ENCODE measurements around the gene MED6.

Gene MED6

GRCh38 chr14:70563869-70564268, 36.6 kb downstream of the MED6 start:
- Histone ChIP-seq H3K27me3 (ENCODE audit: control insufficient read depth in 1 of 2, insufficient read depth in 2 of 2, low read length in 2 of 2) (no peaks in the 10 kb centered on the region), H3K9ac (ENCODE audit: low read depth in 1 of 2, low read length in 2 of 2) (no peak overlapping the region), H3K36me3 (ENCODE audit: control insufficient read depth in 1 of 2, insufficient read depth in 2 of 2, low read length in 2 of 2) (peaks cover 3 to 24% of the 10 kb centered on the region in 2 donors), H3K27ac (ENCODE audit: low read depth, low read length) (no peak overlapping the region), H3K4me1 (ENCODE audit: control insufficient read depth in 1 of 2, insufficient read depth in 2 of 2, low read length in 2 of 2) (no peaks in the 10 kb centered on the region), H3K4me3 (ENCODE audit: low read depth in 1 of 2, low read length in 2 of 2) (no peak overlapping the region), H3K9me3 (ENCODE audit: control insufficient read depth in 1 of 2, low read length in 2 of 2) (peaks cover 6 to 9% of the 10 kb centered on the region in 2 donors)

DNA sequence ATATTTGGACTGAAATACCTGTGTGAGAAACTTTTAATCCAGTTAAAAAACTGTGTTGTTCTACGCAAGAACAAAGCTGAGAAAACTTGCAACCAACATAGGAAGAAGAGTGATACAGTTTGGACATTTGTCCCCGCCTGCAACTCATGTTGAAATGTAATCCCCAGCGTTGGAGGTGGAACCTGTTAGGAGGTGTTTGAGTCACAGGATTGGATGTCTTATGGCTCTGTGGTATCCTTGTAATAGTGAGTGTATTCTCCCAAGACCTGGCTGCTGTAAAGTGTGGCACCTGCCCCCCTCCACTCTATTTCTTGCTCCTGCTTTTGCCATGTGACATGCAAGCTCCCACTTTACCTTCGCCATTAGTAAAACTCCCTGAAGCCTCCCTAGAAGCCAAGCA, 37.0 kb downstream of the MED6 start:
- H3K4me3 ChIP-seq (ENCODE audit: low read depth in 1 of 2, low read length in 2 of 2) = no peak overlapping the region
- H3K36me3 ChIP-seq (ENCODE audit: control insufficient read depth in 1 of 2, insufficient read depth in 2 of 2, low read length in 2 of 2) = peaks cover 3 to 24% of the 10 kb centered on the region in 2 donors
- no peak overlapping the region for H3K9ac ChIP-seq (ENCODE audit: low read depth in 1 of 2, low read length in 2 of 2)
- H3K9me3 ChIP-seq (ENCODE audit: control insufficient read depth in 1 of 2, low read length in 2 of 2) = peaks cover 6 to 9% of the 10 kb centered on the region in 2 donors
- H3K27me3 ChIP-seq (ENCODE audit: control insufficient read depth in 1 of 2, insufficient read depth in 2 of 2, low read length in 2 of 2) = no peaks in the 10 kb centered on the region
- no peak overlapping the region for H3K27ac ChIP-seq (ENCODE audit: low read depth, low read length)
- no peaks in the 10 kb centered on the region for H3K4me1 ChIP-seq (ENCODE audit: control insufficient read depth in 1 of 2, insufficient read depth in 2 of 2, low read length in 2 of 2)

- no peak overlapping the region for H3K27ac ChIP-seq (ENCODE audit: low read depth, low read length)
Observed at GRCh38 chr14:70558356-70558755, 42.1 kb downstream of the MED6 start.

GRCh38 chr14:70555890-70556289, 44.6 kb downstream of the MED6 start:
- Histone ChIP-seq H3K9me3 (ENCODE audit: control insufficient read depth in 1 of 2, low read length in 2 of 2) (no peaks in the 10 kb centered on the region), H3K27ac (ENCODE audit: low read depth, low read length) (no peak overlapping the region), H3K9ac (ENCODE audit: low read depth in 1 of 2, low read length in 2 of 2) (no peak overlapping the region), H3K4me3 (ENCODE audit: low read depth in 1 of 2, low read length in 2 of 2) (peak overlapping the region in 1 of 2 donors; percentile 35), H3K4me1 (ENCODE audit: control insufficient read depth in 1 of 2, insufficient read depth in 2 of 2, low read length in 2 of 2) (no peaks in the 10 kb centered on the region), H3K27me3 (ENCODE audit: control insufficient read depth in 1 of 2, insufficient read depth in 2 of 2, low read length in 2 of 2) (no peaks in the 10 kb centered on the region), H3K36me3 (ENCODE audit: control insufficient read depth in 1 of 2, insufficient read depth in 2 of 2, low read length in 2 of 2) (no peaks in the 10 kb centered on the region)

More at GRCh38 chr14:70558356-70558755, 42.1 kb downstream of the MED6 start:
- Histone ChIP-seq H3K9me3 (ENCODE audit: control insufficient read depth in 1 of 2, low read length in 2 of 2) (peaks cover 6 to 7% of the 10 kb centered on the region in 2 donors), H3K9ac (ENCODE audit: low read depth in 1 of 2, low read length in 2 of 2) (no peak overlapping the region), H3K4me3 (ENCODE audit: low read depth in 1 of 2, low read length in 2 of 2) (no peak overlapping the region), H3K27me3 (ENCODE audit: control insufficient read depth in 1 of 2, insufficient read depth in 2 of 2, low read length in 2 of 2) (no peaks in the 10 kb centered on the region), H3K36me3 (ENCODE audit: control insufficient read depth in 1 of 2, insufficient read depth in 2 of 2, low read length in 2 of 2) (peaks cover 3 to 7% of the 10 kb centered on the region in 2 donors), H3K4me1 (ENCODE audit: control insufficient read depth in 1 of 2, insufficient read depth in 2 of 2, low read length in 2 of 2) (no peaks in the 10 kb centered on the region)

- no peaks in the 10 kb centered on the region for H3K9me3 ChIP-seq (ENCODE audit: control insufficient read depth in 1 of 2, low read length in 2 of 2)
- H3K27ac ChIP-seq (ENCODE audit: low read depth, low read length) = no peak overlapping the region
- H3K4me1 ChIP-seq (ENCODE audit: control insufficient read depth in 1 of 2, insufficient read depth in 2 of 2, low read length in 2 of 2) = no peaks in the 10 kb centered on the region
- H3K36me3 ChIP-seq (ENCODE audit: control insufficient read depth in 1 of 2, insufficient read depth in 2 of 2, low read length in 2 of 2) = no peaks in the 10 kb centered on the region
- no peak overlapping the region for H3K4me3 ChIP-seq (ENCODE audit: low read depth in 1 of 2, low read length in 2 of 2)
- H3K27me3 ChIP-seq (ENCODE audit: control insufficient read depth in 1 of 2, insufficient read depth in 2 of 2, low read length in 2 of 2) = no peaks in the 10 kb centered on the region
- H3K9ac ChIP-seq (ENCODE audit: low read depth in 1 of 2, low read length in 2 of 2) = no peak overlapping the region
Observed at GRCh38 chr14:70538087-70538486, 62.4 kb downstream of the MED6 start.

DNA sequence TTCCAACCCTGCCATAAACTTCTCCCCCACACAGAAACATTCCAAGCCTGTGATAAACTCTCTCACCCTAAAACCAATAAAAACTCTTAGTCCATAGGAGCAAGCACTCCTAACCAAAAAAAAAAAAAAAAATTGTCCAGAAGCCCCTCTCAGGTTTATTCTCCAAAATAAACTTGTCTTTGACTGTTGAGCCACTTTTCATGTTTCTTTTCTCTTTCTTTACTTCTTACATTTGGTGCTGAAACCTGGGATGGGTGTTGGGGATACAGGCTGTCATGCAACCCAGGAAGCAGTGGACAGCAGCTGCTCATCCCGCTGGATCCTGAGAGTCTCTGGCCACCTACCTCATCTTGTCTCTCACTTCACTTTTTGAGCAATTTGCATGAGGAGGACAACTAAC, 63.6 kb downstream of the MED6 start:
- no peaks in the 10 kb centered on the region for H3K9me3 ChIP-seq (ENCODE audit: control insufficient read depth in 1 of 2, low read length in 2 of 2)
- no peak overlapping the region for H3K4me3 ChIP-seq (ENCODE audit: low read depth in 1 of 2, low read length in 2 of 2)
- no peak overlapping the region for H3K27ac ChIP-seq (ENCODE audit: low read depth, low read length)
- no peak overlapping the region for H3K9ac ChIP-seq (ENCODE audit: low read depth in 1 of 2, low read length in 2 of 2)
- H3K36me3 ChIP-seq (ENCODE audit: control insufficient read depth in 1 of 2, insufficient read depth in 2 of 2, low read length in 2 of 2) = no peaks in the 10 kb centered on the region
- H3K4me1 ChIP-seq (ENCODE audit: control insufficient read depth in 1 of 2, insufficient read depth in 2 of 2, low read length in 2 of 2) = no peaks in the 10 kb centered on the region
- H3K27me3 ChIP-seq (ENCODE audit: control insufficient read depth in 1 of 2, insufficient read depth in 2 of 2, low read length in 2 of 2) = no peaks in the 10 kb centered on the region

- Histone ChIP-seq H3K27ac (ENCODE audit: low read depth, low read length) (no peak within 1 kb of the TSS), H3K4me3 (ENCODE audit: low read depth in 1 of 2, low read length in 2 of 2) (no peak within 1 kb of the TSS), H3K9me3 (ENCODE audit: control insufficient read depth in 1 of 2, low read length in 2 of 2) (no peaks in the 10 kb centered on the region), H3K27me3 (ENCODE audit: control insufficient read depth in 1 of 2, insufficient read depth in 2 of 2, low read length in 2 of 2) (no peaks in the 10 kb centered on the region), H3K9ac (ENCODE audit: low read depth in 1 of 2, low read length in 2 of 2) (no peak within 1 kb of the TSS), H3K36me3 (ENCODE audit: control insufficient read depth in 1 of 2, insufficient read depth in 2 of 2, low read length in 2 of 2) (no peaks in the 10 kb centered on the region), H3K4me1 (ENCODE audit: control insufficient read depth in 1 of 2, insufficient read depth in 2 of 2, low read length in 2 of 2) (no peaks in the 10 kb centered on the region)
Observed at GRCh38 chr14:70534904-70535303, 65.6 kb downstream of the MED6 start, which contains the start of gene ADAM20. Gene ADAM20 (minus strand): TSS chr14:70535004. CDS start chr14:70524757, 10,247 bp downstream.

Measured in duodenal mucosa (tissue), 2 donors.